Right ventricle myocardium inferior (tissue), 1 donor: ENCODE results near the gene SIK2. TPM values are rescaled to one million over a fixed set of nuclear protein-coding genes. Genes with fewer than 3 reads are reported as not detected.
A peak's percentile ranks its signal among the peaks of the same experiment; 100 is the strongest.
"Not testable (repeated sequence)": the region's sequence is repeated elsewhere in the genome, so short reads cannot be mapped to it uniquely, and the experiment has no call there.

ENCODE experiments used
- ATAC-seq: fragments of 200-7000 bp; cut with Tn5 transposase; one replicate; pipeline ENCODE4 v1.9.1; 2020; ENCODE audit warnings: mild to moderate bottlenecking, moderate library complexity
- DNase-seq: peaks from one replicate; pipeline ENCODE4 v3.0.0; 2021; ENCODE audit errors: missing footprints
- intact Hi-C: fragments of 100-400 bp; cut with DNase I; formaldehyde crosslinking; loops from one replicate; pipeline ENCODE4 v1.11.0; 2022
- total RNA-seq: library from RNA; stranded (reverse); fragmentation: NEBNext Ultra II Directional; extraction: Animal tissue kit (Norgen Biotek cat#: 25700); gene quantifications from one replicate; pipeline ENCODE4 v1.2.1, GENCODE V29; 2021
- donor health status: DM: no; HTN: yes; CAD: no; lungs with severe emphysema.

Gene SIK2
- total RNA-seq, 1 donor from 2014 or later = 15.9 TPM

DNA sequence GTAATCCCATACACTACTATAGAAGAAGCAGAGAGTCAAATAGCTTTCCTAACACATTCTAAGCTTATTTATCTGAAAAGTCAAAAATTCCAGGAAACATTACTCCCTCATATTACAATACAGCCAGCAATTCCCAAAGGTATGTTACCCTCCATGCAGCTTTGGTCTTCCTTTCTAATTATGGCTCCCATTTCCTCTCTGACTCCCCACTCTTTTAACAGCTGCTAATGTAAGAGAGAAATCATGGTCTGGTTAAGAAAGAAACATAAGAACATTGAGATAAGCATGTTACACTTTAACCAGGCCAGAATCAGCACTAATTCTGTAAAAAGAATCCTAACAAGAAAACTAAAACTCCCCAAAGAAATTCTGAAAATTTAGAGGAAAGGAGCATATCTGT lies 157.1 kb downstream of the SIK2 start:
- ATAC-seq (no peak), DNase-seq (no peak)
- intact Hi-C loops = loop anchor here (2.0 kb wide), 1 partner anchor 25 kb away; no protein-coding TSS in a partner anchor

DNA sequence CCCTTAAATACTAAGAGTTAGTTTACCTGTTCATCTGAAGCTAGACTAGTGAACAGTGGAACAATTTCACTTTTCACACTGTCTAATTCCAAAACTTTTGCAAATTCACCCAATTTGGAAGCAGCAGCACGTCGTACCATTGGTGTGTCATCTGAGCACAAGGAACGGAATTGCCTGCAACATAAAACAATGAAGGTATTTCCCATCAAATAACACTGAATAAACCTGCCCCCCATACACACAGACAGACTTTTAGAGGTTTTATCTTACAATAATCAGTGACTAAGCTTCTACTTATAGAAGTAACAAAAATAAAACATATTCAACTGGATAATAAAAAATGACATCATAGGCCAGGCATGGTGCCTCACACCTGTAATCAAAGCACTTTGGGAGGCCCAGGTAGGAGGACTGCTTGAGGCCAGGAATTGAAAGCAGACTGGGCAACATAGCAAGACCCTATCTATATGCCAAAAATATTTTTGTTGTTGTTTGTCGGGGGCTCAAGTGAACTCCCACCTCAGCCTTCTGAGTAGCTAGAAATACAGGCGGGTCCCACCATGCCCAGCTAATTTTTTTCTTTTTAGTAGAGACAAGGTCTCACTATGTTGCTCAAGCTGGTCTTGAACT lies 157.6 kb downstream of the SIK2 start:
- intact Hi-C loops = loop anchor here (2.0 kb wide), 1 partner anchor 25 kb away; no protein-coding TSS in a partner anchor
- ATAC-seq (no peak), DNase-seq (no peak)

DNA sequence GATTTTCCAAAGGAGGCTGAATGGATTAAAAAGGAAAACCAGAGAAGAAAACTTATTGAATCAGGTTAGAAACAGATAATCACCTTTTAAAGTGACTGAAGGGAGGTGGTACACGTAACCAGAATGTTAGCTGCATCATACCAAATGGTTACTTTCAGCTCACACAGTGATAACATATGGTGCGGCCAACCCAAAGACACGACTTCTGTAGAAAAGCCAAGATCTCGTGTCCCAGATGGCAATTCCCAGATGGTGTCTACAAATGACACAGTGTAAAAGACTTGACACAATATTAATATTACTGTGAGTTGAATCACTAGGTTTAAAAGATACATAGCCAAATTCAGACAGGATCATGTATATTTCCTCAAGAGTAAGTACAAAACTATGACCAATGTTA lies 158.8 kb downstream of the SIK2 start:
- no peak for ATAC-seq
- no peak for DNase-seq
- intact Hi-C loops = no loop called here

DNA sequence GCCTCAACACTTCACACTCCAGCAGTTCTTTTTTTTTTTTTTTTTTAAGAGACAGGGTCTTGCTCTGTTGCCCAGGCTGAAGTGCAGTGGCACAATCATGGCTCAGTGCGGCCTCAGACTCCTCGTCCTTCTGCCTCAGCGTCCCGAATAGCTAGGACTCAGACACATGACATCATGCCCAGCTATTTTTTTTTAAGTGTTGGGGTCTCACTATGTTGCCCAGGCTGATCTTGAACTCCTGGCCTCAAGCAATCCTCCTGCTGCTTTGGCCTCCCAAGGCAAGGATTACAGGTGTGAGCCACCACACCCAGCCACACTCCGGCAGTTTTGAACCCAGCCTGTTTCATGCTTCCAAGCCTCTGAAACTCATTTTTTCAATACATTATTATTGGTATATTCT lies 160.3 kb downstream of the SIK2 start:
- DNase-seq (no peak), ATAC-seq (no peak)
- intact Hi-C loops = no loop called here

DNA sequence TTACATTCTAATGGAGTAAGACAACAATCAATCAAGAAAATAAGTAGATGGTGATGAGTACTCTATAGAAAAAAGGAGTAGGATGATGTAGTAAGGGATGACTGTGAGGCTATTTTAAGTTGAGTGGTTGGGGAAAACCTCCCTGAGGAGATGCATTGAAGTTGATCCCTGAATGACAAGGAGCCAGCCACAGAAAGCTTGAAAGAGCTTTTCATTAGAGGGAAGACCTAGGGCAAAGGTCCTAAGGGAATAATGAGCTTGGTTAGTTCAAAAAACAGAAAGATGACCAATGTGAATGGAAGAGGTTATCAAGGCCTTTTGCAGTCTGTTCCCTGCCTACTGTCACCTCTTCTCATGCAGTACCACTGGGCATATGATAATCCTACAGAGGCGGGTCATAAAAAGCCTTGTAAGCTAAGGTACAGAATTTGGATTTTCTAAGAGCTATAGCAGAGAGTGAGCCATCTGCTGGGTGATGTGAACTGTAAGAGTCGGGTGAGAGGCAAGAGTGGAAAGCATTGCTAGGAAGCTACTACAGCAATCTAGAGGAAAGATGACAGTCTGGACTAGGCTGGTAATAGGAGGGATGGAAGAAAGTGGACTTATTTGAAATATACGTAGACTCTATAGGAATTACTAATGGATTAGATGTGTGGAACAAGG lies 160.9 kb downstream of the SIK2 start:
- ATAC-seq (no peak), DNase-seq (no peak)
- intact Hi-C loops = no loop called here

DNA sequence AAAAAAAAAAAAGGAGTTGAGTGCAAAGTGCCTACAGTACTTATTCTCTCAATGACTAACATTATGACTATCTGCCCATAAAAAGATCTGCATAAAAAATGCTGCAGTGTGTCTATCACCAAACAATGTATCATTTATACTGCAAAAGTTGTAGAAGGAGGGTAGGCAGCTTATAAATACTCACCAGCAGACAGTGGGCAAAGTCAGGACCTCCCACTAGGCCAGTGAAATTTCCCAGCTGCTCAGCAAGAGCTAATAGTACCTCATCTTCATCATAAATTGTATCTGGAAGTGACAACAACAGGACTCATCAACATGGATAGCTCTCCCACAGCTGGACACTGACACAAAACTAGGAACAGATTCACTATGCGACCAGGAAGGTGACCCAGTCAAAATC lies 162.4 kb downstream of the SIK2 start:
- ATAC-seq = no peak
- no peak for DNase-seq
- intact Hi-C loops = loop anchor here (5.0 kb wide), 1 partner anchor 57 kb away; no protein-coding TSS in a partner anchor

DNA sequence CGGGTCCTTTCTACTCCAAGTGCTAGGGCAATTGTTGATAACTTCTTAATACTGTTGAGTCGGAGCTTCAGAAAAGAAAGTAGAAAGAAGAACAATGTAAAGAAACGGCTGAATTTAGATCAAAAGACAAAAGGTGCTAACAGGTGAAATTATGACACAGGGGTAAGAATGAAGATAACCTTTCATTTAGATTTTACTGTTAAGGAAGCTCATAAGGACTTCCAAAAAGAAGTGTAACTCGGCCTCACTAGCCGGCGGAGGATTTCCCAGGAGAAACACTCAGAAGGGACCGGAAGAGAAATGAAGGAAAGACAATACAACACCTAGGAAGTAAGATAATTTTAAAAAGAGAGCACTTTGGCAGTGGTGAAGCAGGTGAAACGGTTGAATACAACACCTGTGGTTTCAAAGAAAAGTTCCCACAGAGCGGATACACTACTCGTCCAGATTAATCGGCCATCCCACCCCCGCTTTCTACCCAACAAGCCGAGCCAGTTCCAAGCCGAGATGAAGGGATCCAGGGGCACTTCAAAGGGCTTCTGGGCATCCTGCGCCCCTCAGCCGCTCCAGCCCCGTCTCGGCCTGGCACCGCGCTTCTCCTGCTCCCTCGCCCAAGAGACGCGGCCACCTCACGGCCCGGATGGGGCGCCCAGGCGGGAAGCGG lies 163.2 kb downstream of the SIK2 start:
- intact Hi-C loops = loop anchor here (5.0 kb wide), 1 partner anchor 58 kb away; no protein-coding TSS in a partner anchor
- peak; percentile 38 for ATAC-seq
- no peak for DNase-seq

DNA sequence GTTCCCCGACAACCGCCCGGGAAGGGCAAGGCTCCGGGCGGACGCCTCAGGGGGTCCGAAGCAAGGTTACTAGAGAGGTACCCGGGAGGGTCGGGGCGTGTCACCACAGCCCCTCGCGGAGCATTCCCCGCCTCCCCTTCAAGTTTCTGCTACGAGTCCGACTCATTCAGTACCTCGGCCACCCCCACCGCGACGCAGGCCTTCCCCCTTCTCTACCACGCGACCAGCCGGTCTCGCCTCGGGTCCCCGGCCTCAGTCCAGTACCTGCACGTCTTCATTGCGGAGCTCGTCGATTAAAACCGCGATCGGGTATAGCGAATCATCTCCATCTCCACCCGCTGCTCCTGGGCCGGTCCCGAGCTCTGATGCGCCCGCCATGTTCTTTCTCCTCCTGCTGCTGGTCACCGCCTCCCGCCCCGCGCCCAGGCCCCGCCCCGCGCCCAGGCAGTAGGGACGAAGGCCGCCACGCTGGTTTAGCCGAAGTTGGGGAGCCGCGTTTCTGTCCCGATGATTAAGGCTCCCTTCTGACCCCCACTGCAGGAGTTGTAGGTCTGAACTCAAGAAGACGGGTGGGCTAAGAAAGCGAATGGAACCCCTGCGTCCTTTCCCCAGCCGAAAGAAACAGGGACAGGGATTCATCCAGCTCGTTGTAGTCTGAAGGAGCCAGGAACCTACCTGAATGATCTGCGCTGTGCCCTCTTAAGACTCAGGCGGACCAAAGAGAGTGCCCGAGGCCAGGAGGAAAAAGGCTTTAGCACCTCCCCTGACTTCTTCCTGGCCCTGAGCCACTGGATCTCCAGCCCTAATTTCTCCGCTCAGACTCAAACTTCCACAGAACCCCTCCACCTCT lies 164.0 kb downstream of the SIK2 start, which contains the start of gene PPP2R1B:
Gene PPP2R1B, minus strand, starts transcription at position 406 of the 850 bp plus-strand sequence. Its CDS starts 28 bp downstream, at position 378.
- intact Hi-C loops = loop anchor here (5.0 kb wide), 1 partner anchor 59 kb away; no protein-coding TSS in a partner anchor
- peak; percentile 97 for ATAC-seq
- DNase-seq = peak; percentile 89

DNA sequence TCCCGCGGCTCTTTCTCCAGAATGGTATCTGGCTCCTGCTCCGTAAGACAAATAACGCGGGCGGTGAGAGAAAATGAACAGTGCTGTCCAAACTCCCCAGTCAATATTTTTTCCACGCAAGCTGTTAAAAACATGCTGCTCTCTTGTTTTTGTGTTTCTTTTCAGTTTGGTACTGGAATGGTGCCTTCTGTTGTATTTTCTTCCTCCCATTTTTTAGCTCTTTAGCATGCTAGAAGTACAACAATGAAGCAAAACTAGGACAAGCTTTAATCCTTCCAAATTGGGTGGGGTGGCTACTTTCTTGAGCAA lies 164.5 kb downstream of the SIK2 start:
- intact Hi-C loops = loop anchor here (5.0 kb wide), 1 partner anchor 59 kb away; no protein-coding TSS in a partner anchor
- ATAC-seq = peak; percentile 54
- DNase-seq = no peak

DNA sequence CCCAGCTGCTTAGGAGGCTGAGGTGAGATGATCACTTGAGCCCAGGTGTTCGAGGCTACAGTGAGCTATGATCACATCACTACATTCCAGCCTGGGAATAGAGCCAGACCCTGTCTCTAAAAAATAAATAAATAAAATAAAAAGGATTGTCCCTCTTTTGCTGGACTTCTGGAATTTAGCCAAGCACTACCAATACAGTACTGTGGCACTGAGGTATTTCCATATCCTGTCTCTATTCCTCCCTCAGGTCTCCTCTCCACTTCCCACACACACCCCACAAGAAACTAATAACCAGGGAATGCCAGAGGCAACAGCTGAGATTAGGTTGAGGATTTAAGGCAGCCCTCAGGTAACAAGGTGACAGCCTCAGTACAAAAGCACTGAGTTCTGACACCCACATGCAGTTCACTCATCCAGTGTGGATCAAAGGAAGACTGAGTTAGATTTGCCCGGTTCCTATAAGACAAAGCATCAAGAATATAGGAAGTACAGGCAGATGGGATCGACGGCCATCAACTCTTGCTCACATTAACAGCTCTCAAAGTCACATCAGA lies 168.4 kb downstream of the SIK2 start:
- ATAC-seq (no peak), DNase-seq (no peak)
- intact Hi-C loops = no loop called here

DNA sequence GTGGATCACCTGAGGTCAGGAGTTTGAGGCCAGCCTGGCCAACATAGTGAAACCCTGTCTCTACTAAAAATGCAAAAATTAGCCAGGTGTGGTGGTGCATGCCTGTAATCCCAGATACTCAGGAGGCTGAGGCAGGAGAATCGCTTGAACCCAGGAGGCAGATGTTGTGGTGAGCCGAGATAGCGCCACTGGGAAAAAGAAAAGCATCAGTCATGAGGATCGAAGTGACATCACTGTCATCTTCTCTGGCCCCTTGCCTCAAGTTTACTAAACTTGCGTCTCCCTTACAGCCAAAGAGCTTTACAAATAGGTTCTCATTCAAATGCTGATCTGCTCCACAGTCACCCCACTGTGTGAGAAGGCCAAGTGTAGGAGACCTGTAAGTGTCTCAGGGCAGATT lies 169.0 kb downstream of the SIK2 start:
- DNase-seq, intact Hi-C loops, ATAC-seq: not testable (repeated sequence)

DNA sequence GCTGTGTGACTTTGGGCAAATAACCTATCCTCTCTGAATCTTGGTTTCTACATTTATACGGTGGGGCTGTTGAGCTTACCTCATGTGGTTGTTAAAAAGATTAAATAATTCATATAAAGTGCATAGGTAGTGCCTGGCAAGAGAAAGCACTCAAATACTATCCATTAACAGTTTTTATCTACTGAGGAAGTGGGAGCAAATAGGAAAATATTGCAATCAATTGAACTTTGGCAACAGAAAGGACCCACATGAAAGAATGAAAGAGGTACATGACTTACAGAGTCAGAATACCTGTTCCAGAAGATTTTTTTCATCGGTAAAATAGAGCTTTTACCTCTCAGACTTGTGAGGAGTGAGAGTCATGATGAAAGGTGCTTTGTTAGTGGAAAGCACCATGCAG lies 170.3 kb downstream of the SIK2 start:
- DNase-seq (no peak), ATAC-seq (no peak)
- intact Hi-C loops = no loop called here

DNA sequence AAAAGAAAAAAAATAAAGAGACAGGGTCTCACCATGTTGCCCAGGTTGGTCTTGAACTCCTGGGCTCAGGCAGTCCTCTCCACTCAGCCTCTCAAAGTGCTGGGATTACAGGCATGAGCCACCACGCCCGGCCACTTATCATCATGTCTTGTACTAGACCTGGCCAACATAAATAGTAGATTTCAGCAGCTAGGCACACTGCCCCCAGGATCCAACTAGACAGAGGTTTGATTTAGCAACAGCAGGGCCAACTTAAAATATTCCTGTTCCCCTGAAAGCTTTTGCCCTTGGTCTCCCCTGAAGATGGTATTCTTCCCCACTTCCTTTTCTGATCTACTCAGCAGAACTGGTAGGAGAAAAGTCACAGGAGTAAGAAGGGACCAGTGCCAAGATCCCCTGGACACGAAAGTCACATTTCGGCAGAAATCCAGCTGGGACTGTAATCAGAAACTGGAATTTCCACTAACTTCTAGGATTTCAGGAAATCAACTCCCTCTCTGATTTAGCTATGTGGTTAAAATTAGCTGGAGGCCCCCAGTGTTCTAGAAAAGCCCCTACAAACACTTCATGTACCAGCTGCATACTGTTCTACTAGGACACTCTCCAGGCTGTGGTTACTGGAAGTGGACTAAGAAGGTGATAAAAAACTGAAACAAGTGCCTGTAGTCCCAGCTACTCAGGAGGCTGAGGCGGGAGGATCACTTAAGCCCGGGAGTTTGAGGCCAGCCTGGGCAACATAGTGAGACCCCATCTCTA lies 172.9 kb downstream of the SIK2 start:
- intact Hi-C loops = no loop called here
- DNase-seq (no peak), ATAC-seq (peak; percentile 62)

DNA sequence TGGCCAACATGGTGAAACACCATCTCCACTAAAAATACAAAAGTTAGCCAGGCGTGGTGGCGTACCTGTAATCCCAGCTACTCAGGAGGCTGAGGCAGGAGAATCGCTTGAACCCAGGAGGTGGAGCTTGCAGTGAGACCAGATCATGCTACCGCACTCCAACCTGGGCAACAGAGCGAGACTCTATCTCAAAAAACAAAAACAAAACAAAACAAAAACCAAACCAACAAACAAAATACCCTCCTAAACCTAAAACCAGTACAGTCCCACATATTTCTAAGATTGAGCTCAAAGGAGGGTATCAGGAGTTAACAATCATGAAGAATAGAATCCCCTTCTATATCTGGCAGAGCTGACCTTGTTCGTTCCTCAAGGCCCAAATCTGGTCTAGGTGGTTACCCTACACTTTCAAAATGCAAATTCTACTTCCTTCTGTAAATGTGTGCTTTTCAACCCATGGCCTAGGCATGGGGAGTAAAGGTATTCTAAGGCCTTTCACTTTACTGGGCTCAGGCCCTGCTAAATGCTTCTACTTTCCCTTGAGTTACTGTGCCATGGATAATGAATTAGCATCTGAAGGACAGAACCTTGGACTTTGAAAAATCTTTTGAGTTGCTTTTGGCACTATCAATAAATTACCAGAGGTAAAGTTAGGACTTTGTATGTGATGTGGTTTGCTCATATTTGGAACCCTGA lies 174.3 kb downstream of the SIK2 start:
- DNase-seq (no peak), ATAC-seq (no peak)
- intact Hi-C loops = loop anchor here (1.0 to 2.0 kb wide), 2 partner anchors 64 to 174 kb away; partner anchors contain the start of gene SIK2

DNA sequence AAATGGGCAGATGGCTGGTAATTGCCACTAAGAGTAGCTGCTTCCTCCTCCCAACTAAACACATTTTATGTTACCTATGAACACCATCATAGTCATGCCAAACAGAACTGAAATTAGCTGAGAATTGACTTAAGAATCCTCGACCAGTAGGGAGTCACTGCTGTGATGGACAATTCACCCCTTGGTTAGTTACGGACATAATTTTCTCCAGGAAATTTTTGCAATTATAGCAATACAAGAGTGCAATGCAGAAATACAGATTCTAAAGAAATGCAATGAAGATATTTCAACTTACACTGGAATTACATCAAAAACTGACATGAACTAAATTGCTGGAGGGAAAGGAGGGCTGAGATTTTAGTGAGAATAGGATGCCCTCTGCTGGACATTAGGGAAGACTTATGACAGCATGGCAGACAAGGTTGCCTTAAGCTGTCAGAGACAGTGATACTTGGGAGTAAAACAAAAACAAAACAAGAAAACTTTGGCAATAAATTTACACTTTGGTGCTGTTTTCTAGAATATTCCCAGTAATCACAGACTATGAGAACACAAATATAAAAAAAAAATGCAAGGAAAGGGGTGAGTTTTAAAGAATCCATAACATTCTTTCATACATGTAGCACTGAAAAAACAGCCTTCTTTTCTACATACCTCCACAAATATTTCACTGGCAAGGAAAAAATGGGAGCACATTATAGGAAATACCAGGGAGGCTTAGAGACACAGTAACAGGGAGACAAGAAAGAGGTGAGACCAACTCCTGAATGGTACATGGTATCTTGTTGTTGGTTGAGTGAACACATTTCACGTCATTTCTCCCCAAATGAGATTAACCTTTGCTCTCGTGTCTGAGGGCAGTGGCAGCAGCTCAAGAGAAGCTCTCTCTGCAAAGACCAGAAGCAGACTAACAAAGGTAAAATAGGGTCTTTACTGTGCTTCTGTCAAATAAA lies 175.1 kb downstream of the SIK2 start:
- peak; percentile 76 for ATAC-seq
- DNase-seq = no peak
- intact Hi-C loops = loop anchor here (1.0 to 2.0 kb wide), 2 partner anchors 63 to 175 kb away; partner anchors contain the start of gene SIK2

DNA sequence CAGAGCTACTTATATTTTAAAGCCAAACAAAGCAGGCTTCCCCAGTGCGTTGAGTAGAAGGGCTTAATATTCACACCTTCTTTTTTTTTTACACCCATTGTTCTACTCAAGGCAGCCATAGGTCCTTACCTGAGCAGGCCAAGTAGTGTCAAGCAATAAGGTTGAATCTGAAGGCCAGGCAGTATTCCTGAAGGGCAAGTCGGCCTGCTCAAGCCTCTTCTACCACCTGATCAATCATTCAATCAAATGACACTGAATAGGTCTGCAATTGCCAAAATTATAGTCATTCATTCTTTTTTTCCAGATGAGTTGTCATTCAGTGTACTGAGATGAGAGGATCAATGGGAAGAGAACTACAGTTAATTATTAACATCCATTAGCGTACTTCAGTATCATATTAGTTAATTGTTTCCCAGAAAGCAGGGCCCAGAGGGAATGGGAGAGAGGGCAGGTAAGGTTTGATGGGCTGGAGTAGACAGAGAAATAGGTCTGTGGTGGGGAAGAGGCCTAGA lies 175.9 kb downstream of the SIK2 start:
- ATAC-seq = no peak
- intact Hi-C loops = no loop called here
- no peak for DNase-seq
